GM12872 (cell line): ENCODE data around the gene CLCN6.

Source experiments
- TF ChIP-seq, protein P1 (sequence below): IDR thresholded peaks from 3 replicates; pipeline ENCODE4 v1.5.1; 2011; ENCODE audit warnings: low read depth, mild to moderate bottlenecking, low read length, moderate library complexity; ENCODE audit not compliant: insufficient read depth

The CLCN6 gene

GRCh38 chr1:11807133-11807532 is 1.1 kb downstream of the CLCN6 start:
- TF ChIP-seq, protein P1, sequence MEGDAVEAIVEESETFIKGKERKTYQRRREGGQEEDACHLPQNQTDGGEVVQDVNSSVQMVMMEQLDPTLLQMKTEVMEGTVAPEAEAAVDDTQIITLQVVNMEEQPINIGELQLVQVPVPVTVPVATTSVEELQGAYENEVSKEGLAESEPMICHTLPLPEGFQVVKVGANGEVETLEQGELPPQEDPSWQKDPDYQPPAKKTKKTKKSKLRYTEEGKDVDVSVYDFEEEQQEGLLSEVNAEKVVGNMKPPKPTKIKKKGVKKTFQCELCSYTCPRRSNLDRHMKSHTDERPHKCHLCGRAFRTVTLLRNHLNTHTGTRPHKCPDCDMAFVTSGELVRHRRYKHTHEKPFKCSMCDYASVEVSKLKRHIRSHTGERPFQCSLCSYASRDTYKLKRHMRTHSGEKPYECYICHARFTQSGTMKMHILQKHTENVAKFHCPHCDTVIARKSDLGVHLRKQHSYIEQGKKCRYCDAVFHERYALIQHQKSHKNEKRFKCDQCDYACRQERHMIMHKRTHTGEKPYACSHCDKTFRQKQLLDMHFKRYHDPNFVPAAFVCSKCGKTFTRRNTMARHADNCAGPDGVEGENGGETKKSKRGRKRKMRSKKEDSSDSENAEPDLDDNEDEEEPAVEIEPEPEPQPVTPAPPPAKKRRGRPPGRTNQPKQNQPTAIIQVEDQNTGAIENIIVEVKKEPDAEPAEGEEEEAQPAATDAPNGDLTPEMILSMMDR = no peak

- TF ChIP-seq, protein P1 = no peak
Observed at GRCh38 chr1:11813021-11813420, 7.0 kb downstream of the CLCN6 start.

DNA sequence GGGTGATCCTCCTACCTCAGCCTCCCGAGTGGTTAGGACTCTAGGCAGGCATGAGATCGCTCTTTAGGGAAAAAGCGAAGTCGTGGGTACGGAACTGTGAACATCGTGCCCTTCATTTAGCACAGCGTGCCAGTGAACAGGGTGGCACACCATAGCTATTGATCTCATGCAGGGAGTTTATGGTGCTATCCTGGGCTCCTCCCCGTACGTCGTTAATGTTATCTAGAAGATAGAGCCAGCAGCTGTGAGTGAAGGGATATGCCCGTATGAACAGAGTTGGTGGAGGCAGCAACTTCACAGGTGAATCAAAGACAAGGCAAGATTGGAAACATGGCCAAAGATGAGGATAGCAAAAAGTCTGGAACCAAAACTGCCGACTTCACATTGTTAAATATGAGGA is 11.2 kb downstream of the CLCN6 start:
- TF ChIP-seq, protein P1 = no peak

- TF ChIP-seq, protein P1 = no peak
Observed at GRCh38 chr1:11822091-11822490, 16.1 kb downstream of the CLCN6 start.

DNA sequence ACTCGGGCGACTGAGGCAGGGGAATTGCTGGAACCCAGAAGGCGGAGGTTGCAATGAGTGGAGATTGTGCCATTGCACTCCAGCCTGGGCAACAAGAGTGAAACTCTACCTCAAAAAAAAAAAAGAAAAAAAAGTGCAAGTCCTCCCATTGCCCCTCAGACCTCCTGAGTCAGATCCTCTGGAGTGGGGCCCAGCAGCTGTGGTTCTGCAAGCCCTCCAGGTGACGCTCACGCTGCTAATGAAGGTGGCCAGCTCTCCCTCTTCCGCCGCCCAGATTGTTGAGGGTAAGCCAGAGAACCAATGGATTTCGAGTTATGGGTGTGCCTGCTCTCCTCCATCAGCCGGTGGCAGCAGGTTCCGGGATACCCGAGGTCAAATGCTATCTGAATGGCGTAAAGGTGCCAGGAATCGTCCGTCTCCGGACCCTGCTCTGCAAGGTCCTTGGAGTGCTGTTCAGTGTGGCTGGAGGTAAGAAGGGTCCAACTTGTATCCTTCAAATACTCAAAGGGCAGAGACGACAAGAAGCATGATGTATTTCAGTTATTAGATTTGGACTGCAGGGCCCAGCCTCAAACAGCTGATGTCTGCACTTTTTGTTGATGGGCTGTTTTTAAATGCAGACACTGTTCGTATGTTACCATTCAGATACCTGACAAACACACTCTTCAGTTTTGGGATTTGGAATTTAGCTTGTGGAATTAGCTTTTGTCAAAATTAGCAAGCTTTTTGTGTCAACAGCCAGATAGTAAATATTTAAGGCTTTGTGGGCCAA is 17.6 kb downstream of the CLCN6 start:
- TF ChIP-seq, protein P1 = no peak

- TF ChIP-seq, protein P1 = no peak
Observed at GRCh38 chr1:11825131-11825530, 19.1 kb downstream of the CLCN6 start.

DNA sequence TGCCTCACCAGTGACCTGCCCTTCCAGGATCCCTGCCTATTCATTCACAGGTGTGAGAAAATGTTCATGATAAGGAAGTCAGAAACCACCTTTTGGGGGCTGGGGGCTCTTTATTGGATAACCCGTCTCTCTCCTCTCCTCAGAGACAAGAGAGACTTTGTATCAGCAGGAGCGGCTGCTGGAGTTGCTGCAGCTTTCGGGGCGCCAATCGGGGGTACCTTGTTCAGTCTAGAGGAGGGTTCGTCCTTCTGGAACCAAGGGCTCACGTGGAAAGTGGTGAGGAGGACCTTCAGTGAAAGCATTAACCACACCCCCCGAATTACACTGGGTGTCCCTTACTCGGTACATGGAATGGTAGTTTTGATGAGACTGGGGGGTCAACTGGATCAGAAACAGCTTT is 21.0 kb downstream of the CLCN6 start:
- TF ChIP-seq, protein P1 = no peak

DNA sequence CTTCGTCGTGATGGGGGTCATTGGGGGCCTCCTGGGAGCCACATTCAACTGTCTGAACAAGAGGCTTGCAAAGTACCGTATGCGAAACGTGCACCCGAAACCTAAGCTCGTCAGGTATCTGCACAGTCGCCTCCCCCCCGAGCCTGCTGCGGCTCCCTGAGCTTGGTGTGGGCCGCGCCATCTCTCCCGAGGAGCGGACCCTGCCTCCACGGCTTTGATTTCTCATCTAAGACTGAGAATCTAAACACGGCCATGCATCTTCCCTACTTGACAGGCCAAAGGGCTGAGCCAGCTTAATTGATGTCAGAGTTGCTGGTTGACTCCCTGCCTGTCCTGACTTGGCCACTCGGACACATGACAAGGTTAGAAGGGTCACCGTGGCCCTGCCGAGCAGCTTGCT is 22.5 kb downstream of the CLCN6 start:
- TF ChIP-seq, protein P1 = no peak
